Gastroesophageal sphincter (tissue), 3 donors: ENCODE measurements around the gene ATG16L1.

ENCODE experiments used
- EP300 ChIP-seq: sonication (generic); formaldehyde crosslinking; IDR thresholded peaks from one replicate; pipeline ENCODE4 v1.6.1; 2017; ENCODE audit warnings: antibody characterized with exemption, mild to moderate bottlenecking
- POLR2A ChIP-seq, 2 donors: fragments of 450-650 bp; IDR thresholded peaks; one replicate each; pipeline ENCODE4 v1.6.1; 2017; ENCODE audit warnings: antibody characterized with exemption in 2 of 2, mild to moderate bottlenecking in 2 of 2, moderate library complexity in 1 of 2
- POLR2AphosphoS5 ChIP-seq: sonication (generic); formaldehyde crosslinking; IDR thresholded peaks from one replicate; pipeline ENCODE4 v1.6.1; 2017; ENCODE audit warnings: antibody characterized with exemption
- TF ChIP-seq, protein P1 (sequence below), 4 experiments: fragments of 200-600 bp in 2 of 4; fragments of 450-650 bp in 2 of 4; sonication (generic) in 1 of 4; IDR thresholded peaks; one replicate each; pipeline ENCODE4 v1.5.1; 2017 to 2019; ENCODE audit warnings: antibody characterized with exemption in 4 of 4, mild to moderate bottlenecking in 2 of 4, moderate library complexity in 2 of 4

DNA sequence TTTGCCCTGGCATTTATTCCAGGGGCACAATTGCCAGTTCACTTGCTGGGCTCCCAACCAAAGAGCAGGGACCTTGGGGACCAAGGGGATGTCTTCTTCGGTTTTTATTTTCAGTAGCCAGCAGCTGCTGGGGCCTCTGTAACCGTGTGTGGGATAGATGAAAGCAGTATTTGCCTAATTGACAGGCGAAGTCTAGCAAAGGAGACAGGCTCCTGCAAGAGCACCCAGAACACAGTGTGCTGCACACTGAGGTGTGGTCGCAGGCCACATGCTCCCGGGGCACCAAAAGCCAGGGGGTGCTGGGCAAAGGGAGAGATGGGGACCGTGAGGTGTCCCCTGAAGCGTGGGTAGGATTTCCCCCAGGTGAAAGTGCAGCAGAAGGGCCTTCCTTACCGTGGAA, 61.4 kb downstream of the ATG16L1 start:
- TF ChIP-seq POLR2AphosphoS5 (no peak), POLR2A (IDR thresholded peaks at IDR 0.05) (no peak), EP300 (no peak)
- TF ChIP-seq, protein P1, sequence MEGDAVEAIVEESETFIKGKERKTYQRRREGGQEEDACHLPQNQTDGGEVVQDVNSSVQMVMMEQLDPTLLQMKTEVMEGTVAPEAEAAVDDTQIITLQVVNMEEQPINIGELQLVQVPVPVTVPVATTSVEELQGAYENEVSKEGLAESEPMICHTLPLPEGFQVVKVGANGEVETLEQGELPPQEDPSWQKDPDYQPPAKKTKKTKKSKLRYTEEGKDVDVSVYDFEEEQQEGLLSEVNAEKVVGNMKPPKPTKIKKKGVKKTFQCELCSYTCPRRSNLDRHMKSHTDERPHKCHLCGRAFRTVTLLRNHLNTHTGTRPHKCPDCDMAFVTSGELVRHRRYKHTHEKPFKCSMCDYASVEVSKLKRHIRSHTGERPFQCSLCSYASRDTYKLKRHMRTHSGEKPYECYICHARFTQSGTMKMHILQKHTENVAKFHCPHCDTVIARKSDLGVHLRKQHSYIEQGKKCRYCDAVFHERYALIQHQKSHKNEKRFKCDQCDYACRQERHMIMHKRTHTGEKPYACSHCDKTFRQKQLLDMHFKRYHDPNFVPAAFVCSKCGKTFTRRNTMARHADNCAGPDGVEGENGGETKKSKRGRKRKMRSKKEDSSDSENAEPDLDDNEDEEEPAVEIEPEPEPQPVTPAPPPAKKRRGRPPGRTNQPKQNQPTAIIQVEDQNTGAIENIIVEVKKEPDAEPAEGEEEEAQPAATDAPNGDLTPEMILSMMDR (IDR thresholded peaks at IDR 0.05), result no peak
